ENCODE results near the gene TBC1D17.
"Not testable (repeated sequence)": the region's sequence is repeated elsewhere in the genome, so short reads cannot be mapped to it uniquely, and the experiment has no call there.

Gene TBC1D17

GRCh38 chr19:49924004-49924880 lies 46.7 kb downstream of the TBC1D17 start:
- DNase-seq = no peak

GRCh38 chr19:49924881-49925210 lies 47.3 kb downstream of the TBC1D17 start:
- not testable (repeated sequence) for DNase-seq

- DNase-seq = no peak
These were observed 48.0 kb downstream of the TBC1D17 start for GRCh38 chr19:49925486-49925885.

- no peak for DNase-seq
These were observed 49.0 kb downstream of the TBC1D17 start for GRCh38 chr19:49926515-49926914.

- no peak for DNase-seq
These were observed 50.2 kb downstream of the TBC1D17 start for GRCh38 chr19:49927526-49928264.

- peak; percentile 91 for DNase-seq
These were observed 51.7 kb downstream of the TBC1D17 start, which contains the start of the genes ATF5 and NUP62 for GRCh38 chr19:49929121-49929610. Gene ATF5, plus strand, starts transcription at chr19:49929205. Its CDS starts 1,646 bp downstream, at chr19:49930851. Gene NUP62, minus strand, starts transcription at chr19:49929504. Its CDS starts 19,697 bp downstream, at chr19:49909807.

- DNase-seq = peak; percentile 96 to 97
These were observed 52.3 kb downstream of the TBC1D17 start for GRCh38 chr19:49929611-49930482.

- DNase-seq = peak; percentile 29 to 40
These were observed 53.0 kb downstream of the TBC1D17 start for GRCh38 chr19:49930483-49931011.

GRCh38 chr19:49931293-49932040 lies 54.0 kb downstream of the TBC1D17 start:
- DNase-seq = no peak

- DNase-seq = no peak
These were observed 54.5 kb downstream of the TBC1D17 start for GRCh38 chr19:49932041-49932451.

- peak; percentile 49 to 59 for DNase-seq
These were observed 55.2 kb downstream of the TBC1D17 start for GRCh38 chr19:49932731-49933131.

- DNase-seq = no peak
These were observed 56.1 kb downstream of the TBC1D17 start for GRCh38 chr19:49933643-49934042.

GRCh38 chr19:49936549-49936948 lies 59.0 kb downstream of the TBC1D17 start:
- DNase-seq = no peak

GRCh38 chr19:49937750-49938381 lies 60.4 kb downstream of the TBC1D17 start:
- peak; percentile 73 to 78 for DNase-seq

All from CD4-positive, alpha-beta T cell treated with Interleukin-1 beta for 1 hour (primary cell).